ENCODE results near the gene KHDC4. TPM values are rescaled to one million over a fixed set of nuclear protein-coding genes. Genes with fewer than 3 reads are reported as not detected.
A peak's percentile ranks its signal among the peaks of the same experiment; 100 is the strongest.

The KHDC4 gene
- total and polyA plus RNA-seq, 2 donors (not counting 3 experiments of a cell fraction or from before 2014, with no cell fraction given) = 47.9 to 54.1 TPM

- no TSS peak for BruUV-seq (replicated peaks)
These were observed 22.8 kb downstream of the KHDC4 start, which contains the start of gene RIT1 for GRCh38 chr1:155911156-155912055. RIT1 (minus strand) TSS chr1:155911349; CDS start chr1:155910761, 588 bp downstream.

More at GRCh38 chr1:155911156-155912055, 22.8 kb downstream of the KHDC4 start, which contains the start of gene RIT1:
- DNase-seq (ENCODE audit: low read depth, low spot score) = peak; percentile 79
- dilution Hi-C loops (cut with MboI; ENCODE audit: extremely low pct_ligation_motif_present, low sequenced_read_pairs) (no loop called here), intact Hi-C loops (cut with micrococcal nuclease) (no loop called here)
- H3K4me3 ChIP-seq (replicated peaks in 1 of 3; ENCODE audit: insufficient read depth in 1 of 3, low read depth in 1 of 3, low read length in 3 of 3) = peak within 1 kb of the TSS; percentile 61 to 85 (median 67)
- peak within 1 kb of the TSS; percentile 19 for H2AFZ ChIP-seq (ENCODE audit: low read depth, low read length)
- peaks cover 9 to 22% of the 10 kb centered on the region in 2 experiments for H3K36me3 ChIP-seq (ENCODE audit: control insufficient read depth in 2 of 2, extremely low read depth in 1 of 2, insufficient read depth in 2 of 2, low read length in 2 of 2)
- ChIA-PET POLR2A (interaction anchor here (0.6 kb wide), 1 partner anchor 30 kb away, joined by 6 read pairs; no protein-coding TSS in a partner anchor), CTCF (interaction anchor here (0.6 kb wide), 1 partner anchor 80 kb away, joined by 3 read pairs; no protein-coding TSS in a partner anchor)
- no peaks in the 10 kb centered on the region for H4K20me1 ChIP-seq (replicated peaks; ENCODE audit: control insufficient read depth, extremely low read depth, insufficient read depth, low read length)
- peaks cover 20% of the 10 kb centered on the region for H3K79me2 ChIP-seq (ENCODE audit: control insufficient read depth, insufficient read depth, low read length)
- FAIRE-seq = peak; percentile 50
- H3K27ac ChIP-seq (ENCODE audit: insufficient read depth, low read depth, low read length) = peak within 1 kb of the TSS; percentile 69
- H3K27me3 ChIP-seq (ENCODE audit: control insufficient read depth in 2 of 2, insufficient read depth in 2 of 2, low read length in 2 of 2) = no peaks in the 10 kb centered on the region
- TF ChIP-seq JUN (IDR thresholded peaks at IDR 0.05; ENCODE audit: borderline replicate concordance, insufficient read depth, insufficient read length, low read depth) = no peak
- TF ChIP-seq POLR2AphosphoS5 (IDR thresholded peaks at IDR 0.05; ENCODE audit: insufficient read depth, low read depth, low read length) = peak; percentile 86
- TF ChIP-seq POLR2A (IDR thresholded peaks at IDR 0.05; ENCODE audit: low read depth, low read length) = peak; percentile 52
- TF ChIP-seq EZH2 (IDR thresholded peaks at IDR 0.05; ENCODE audit: borderline replicate concordance, low read depth, low read length, severe bottlenecking) = no peak
- TF ChIP-seq FOS (IDR thresholded peaks at IDR 0.05; ENCODE audit: borderline replicate concordance, insufficient read depth, low read length) = no peak
- TF ChIP-seq MYC (IDR thresholded peaks at IDR 0.05; ENCODE audit: low read depth, low read length) = no peak
- no peak for TF ChIP-seq MAX (IDR thresholded peaks at IDR 0.05; ENCODE audit: insufficient read depth, insufficient read length)
- no peak for TF ChIP-seq GATA2 (IDR thresholded peaks at IDR 0.05; ENCODE audit: insufficient read depth, insufficient read length, low read depth, low read length)
- TF ChIP-seq CTCF (IDR thresholded peaks at IDR 0.05; ENCODE audit: extremely low read depth in 1 of 2, insufficient read depth in 1 of 2, low read depth in 1 of 2, low read length in 2 of 2) = no peak
- peak within 1 kb of the TSS; percentile 74 for H3K9ac ChIP-seq (replicated peaks; ENCODE audit: extremely low read depth, insufficient read depth, low read length)
- no peaks in the 10 kb centered on the region for H3K9me1 ChIP-seq (replicated peaks; ENCODE audit: control insufficient read depth, extremely low read depth, insufficient read depth, low read length)
- H3K4me2 ChIP-seq (ENCODE audit: insufficient read depth, low read length) = peak within 1 kb of the TSS; percentile 93
- H3K4me1 ChIP-seq (ENCODE audit: control insufficient read depth, extremely low read depth, insufficient read depth, low read length) = peaks cover 13% of the 10 kb centered on the region
- H3K9me3 ChIP-seq (replicated peaks; ENCODE audit: control insufficient read depth, insufficient read depth, low read length) = no peaks in the 10 kb centered on the region

Measured in endothelial cell of umbilical vein (primary cell).